H9 (cell line): ENCODE data around the gene GSTM3. TPM values are rescaled to one million over a fixed set of nuclear protein-coding genes. Genes with fewer than 3 reads are reported as not detected.
"Not testable (repeated sequence)": the region's sequence is repeated elsewhere in the genome, so short reads cannot be mapped to it uniquely, and the experiment has no call there.

Experiments used
- DNase-seq: peaks from one replicate; pipeline ENCODE4 v3.0.0-alpha.2; 2017
- H2AFZ ChIP-seq: one replicate; pipeline ENCODE4 v1.6.1; 2013; ENCODE audit warnings: mild to moderate bottlenecking, low read length, control low read depth, moderate library complexity
- H2AK5ac ChIP-seq: 2 replicates; pipeline ENCODE4 v1.6.1; 2013; ENCODE audit warnings: low read length, control low read depth, mixed read lengths; ENCODE audit not compliant: insufficient read length
- H2BK120ac ChIP-seq: one replicate; pipeline ENCODE4 v1.6.1; 2013; ENCODE audit warnings: low read depth, mild to moderate bottlenecking, low read length, control low read depth, inconsistent platforms; ENCODE audit not compliant: poor library complexity, severe bottlenecking
- H2BK12ac ChIP-seq: 2 replicates; pipeline ENCODE4 v1.6.1; 2013; ENCODE audit warnings: low read length, control low read depth, mixed read lengths, low read depth; ENCODE audit not compliant: insufficient read length
- H2BK15ac ChIP-seq: 2 replicates; pipeline ENCODE4 v1.6.1; 2013; ENCODE audit warnings: low read depth, low read length, control low read depth
- H2BK20ac ChIP-seq: one replicate; pipeline ENCODE4 v1.6.1; 2013; ENCODE audit warnings: low read depth, mild to moderate bottlenecking, low read length, control low read depth, inconsistent platforms; ENCODE audit not compliant: poor library complexity, severe bottlenecking
- H2BK5ac ChIP-seq: 2 replicates; pipeline ENCODE4 v1.6.1; 2013; ENCODE audit warnings: low read length, control low read depth, mixed read lengths; ENCODE audit not compliant: insufficient read length
- H3K14ac ChIP-seq: 2 replicates; pipeline ENCODE4 v1.6.1; 2013; ENCODE audit warnings: low read length, control low read depth; ENCODE audit not compliant: insufficient read depth
- H3K18ac ChIP-seq: 2 replicates; pipeline ENCODE4 v1.6.1; 2013; ENCODE audit warnings: low read depth, mild to moderate bottlenecking, mixed read lengths, low read length, control low read depth; ENCODE audit not compliant: insufficient read length
- H3K23ac ChIP-seq: 2 replicates; pipeline ENCODE4 v1.6.1; 2013; ENCODE audit warnings: low read length, control low read depth, mixed read lengths, low read depth; ENCODE audit not compliant: insufficient read length
- H3K23me2 ChIP-seq: 2 replicates; pipeline ENCODE4 v1.6.1; 2013; ENCODE audit warnings: low read depth, mild to moderate bottlenecking, mixed read lengths, low read length, control low read depth; ENCODE audit not compliant: insufficient read length, poor library complexity, severe bottlenecking
- H3K27ac ChIP-seq: 2 replicates; pipeline ENCODE4 v1.5.1; 2013; ENCODE audit warnings: low read length, control low read depth, mixed read lengths, low read depth; ENCODE audit not compliant: insufficient read length
- H3K27me3 ChIP-seq: 2 replicates; pipeline ENCODE4 v1.6.1; 2013; ENCODE audit warnings: low read length, control low read depth, inconsistent platforms; ENCODE audit not compliant: insufficient read depth
- H3K4ac ChIP-seq: 2 replicates; pipeline ENCODE4 v1.6.1; 2013; ENCODE audit warnings: low read depth, mild to moderate bottlenecking, control low read depth, inconsistent platforms, low read length, moderate library complexity
- H3K4me1 ChIP-seq: 2 replicates; pipeline ENCODE4 v1.6.1; 2013; ENCODE audit warnings: low read length, control low read depth, inconsistent platforms; ENCODE audit not compliant: insufficient read depth
- H3K4me2 ChIP-seq: 2 replicates; pipeline ENCODE4 v1.6.1; 2013; ENCODE audit warnings: low read length, control low read depth, mixed read lengths; ENCODE audit not compliant: insufficient read length, insufficient read depth
- H3K56ac ChIP-seq: 2 replicates; pipeline ENCODE4 v1.6.1; 2013; ENCODE audit warnings: low read depth, mild to moderate bottlenecking, mixed read lengths, low read length, control low read depth; ENCODE audit not compliant: insufficient read length
- H3K79me1 ChIP-seq: 2 replicates; pipeline ENCODE4 v1.6.1; 2013; ENCODE audit warnings: low read depth, mild to moderate bottlenecking, moderate library complexity, low read length, control low read depth, inconsistent platforms; ENCODE audit not compliant: insufficient read depth, poor library complexity, severe bottlenecking
- H3K79me2 ChIP-seq: 2 replicates; pipeline ENCODE4 v1.6.1; 2013; ENCODE audit warnings: low read length, control low read depth, inconsistent platforms; ENCODE audit not compliant: insufficient read depth
- H3K9ac ChIP-seq: 2 replicates; pipeline ENCODE4 v1.6.1; 2013; ENCODE audit warnings: low read length, control low read depth, mixed read lengths; ENCODE audit not compliant: insufficient read length; ENCODE audit errors: extremely low read depth
- H3K9me3 ChIP-seq: one replicate; pipeline ENCODE4 v1.6.1; 2013; ENCODE audit warnings: low read depth, low read length, inconsistent platforms; ENCODE audit not compliant: control insufficient read depth
- H3T11ph ChIP-seq: one replicate; pipeline ENCODE4 v1.6.1; 2013; ENCODE audit warnings: mild to moderate bottlenecking, low read length, control low read depth, inconsistent platforms
- H4K20me1 ChIP-seq: one replicate; pipeline ENCODE4 v1.6.1; 2013; ENCODE audit not compliant: control insufficient read depth, insufficient read length, insufficient read depth
- H4K5ac ChIP-seq: 2 replicates; pipeline ENCODE4 v1.6.1; 2013; ENCODE audit warnings: low read depth, mild to moderate bottlenecking, mixed read lengths, low read length, control low read depth; ENCODE audit not compliant: insufficient read length
- H4K8ac ChIP-seq: replicated peaks from 2 replicates; pipeline ENCODE4 v1.6.1; 2013; ENCODE audit warnings: low read length, control low read depth, mixed read lengths, low read depth; ENCODE audit not compliant: insufficient read length
- H4K91ac ChIP-seq: 2 replicates; pipeline ENCODE4 v1.6.1; 2013; ENCODE audit warnings: low read depth, mild to moderate bottlenecking, moderate library complexity, mixed read lengths, low read length, control low read depth; ENCODE audit not compliant: insufficient read length
- H3K27ac Mint-ChIP-seq, 3 experiments: 2 replicates in 2 of 3; 3 replicates in 1 of 3; pipeline ENCODE4 v1.8.0; 2020 to 2021; ENCODE audit warnings: mixed read lengths in 3 of 3, mild to moderate bottlenecking in 1 of 3, moderate library complexity in 1 of 3
- H3K27me3 Mint-ChIP-seq: 2 replicates; pipeline ENCODE4 v1.8.0; 2021; ENCODE audit warnings: low read depth, mild to moderate bottlenecking, moderate library complexity, mixed read lengths
- H3K36me3 Mint-ChIP-seq, 3 experiments: 2 replicates in 2 of 3; 3 replicates in 1 of 3; pipeline ENCODE4 v1.8.0; 2020 to 2021; ENCODE audit warnings: low read depth in 3 of 3, mixed read lengths in 3 of 3; ENCODE audit not compliant: insufficient read depth in 1 of 3
- H3K4me1 Mint-ChIP-seq, 2 experiments: 2 replicates each; pipeline ENCODE4 v1.8.0; 2020; ENCODE audit warnings: mixed read lengths in 2 of 2
- H3K4me3 Mint-ChIP-seq, 2 experiments: 2 replicates in 1 of 2; 3 replicates in 1 of 2; pipeline ENCODE4 v1.8.0; 2020 to 2021; ENCODE audit warnings: mild to moderate bottlenecking in 2 of 2, mixed read lengths in 2 of 2, moderate library complexity in 1 of 2
- H3K9me3 Mint-ChIP-seq, 2 experiments: 2 replicates in 1 of 2; 3 replicates in 1 of 2; pipeline ENCODE4 v1.8.0; 2020; ENCODE audit warnings: mild to moderate bottlenecking in 2 of 2, mixed read lengths in 2 of 2, moderate library complexity in 1 of 2
- CTCF ChIP-seq: fragments of 200-600 bp; sonication (generic); conservative IDR thresholded peaks from 3 replicates; pipeline ENCODE4 v1.8.0; 2021; ENCODE audit warnings: antibody characterized with exemption, mild to moderate bottlenecking
- WGBS: extraction: QIAGEN DNeasy Blood & Tissue Kit; methylation state at CpG from one replicate; pipeline ENCODE4 v1.1.7; 2013; ENCODE audit warnings: missing lambda C conversion rate, low lambda C conversion rate, mixed read lengths; ENCODE audit not compliant: insufficient read length; ENCODE audit errors: extremely low coverage; 5-methylcytosine and 5-hydroxymethylcytosine counted together
- total RNA-seq: library from RNA; stranded (reverse); gene quantifications from 2 replicates; pipeline ENCODE4 v1.2.1, GENCODE V29; 2021

The GSTM3 gene
- total RNA-seq, 1 experiment from 2014 or later: 3.5 TPM

GRCh38 chr1:109704173-109704572, 36.7 kb downstream of the GSTM3 start:
- Histone ChIP-seq H3K27ac (no peak overlapping the region), H2BK20ac (no peak overlapping the region), H2AFZ (no peak overlapping the region), H3T11ph (no peak overlapping the region), H2BK15ac (no peak overlapping the region), H3K9me3 (no peaks in the 10 kb centered on the region), H4K91ac (no peak overlapping the region), H4K8ac (no peak overlapping the region), H2BK12ac (no peak overlapping the region), H3K4me2 (no peak overlapping the region), H3K4ac (no peak overlapping the region), H3K56ac (no peak overlapping the region), H3K79me2 (no peaks in the 10 kb centered on the region), H3K9ac (no peak overlapping the region), H2BK120ac (no peak overlapping the region), H3K23ac (no peak overlapping the region), H3K79me1 (no peaks in the 10 kb centered on the region), H2BK5ac (no peak overlapping the region), H3K4me1 (no peaks in the 10 kb centered on the region), H4K20me1 (no peaks in the 10 kb centered on the region), H3K23me2 (no peaks in the 10 kb centered on the region), H3K27me3 (no peaks in the 10 kb centered on the region), H3K14ac (no peak overlapping the region), H2AK5ac (no peak overlapping the region), H3K18ac (no peak overlapping the region), H4K5ac (no peak overlapping the region)
- peaks cover 19 to 32% of the 10 kb centered on the region in 2 experiments for H3K9me3 Mint-ChIP-seq
- peak; percentile 43; the same call in 2 of the 3 replicates for TF ChIP-seq CTCF
- peaks cover 0 to 3% of the 10 kb centered on the region in 2 experiments; a peak in 2 of 4 replicates for H3K4me1 Mint-ChIP-seq
- H3K27ac Mint-ChIP-seq: no peak overlapping the region
- H3K4me3 Mint-ChIP-seq: no peak overlapping the region
- DNase-seq: no peak
- no CpG with 5 or more reads among the region's 8 CpGs for WGBS
- peaks cover 13% of the 10 kb centered on the region for H3K27me3 Mint-ChIP-seq
- peaks cover 7 to 21% (median 9%) of the 10 kb centered on the region in 3 experiments; a peak in 6 of 7 replicates for H3K36me3 Mint-ChIP-seq

- not testable (repeated sequence) for H3K27ac Mint-ChIP-seq, H3K27me3 ChIP-seq, H3K9ac ChIP-seq, H4K8ac ChIP-seq, DNase-seq, H3K14ac ChIP-seq, H3K4me3 Mint-ChIP-seq, H3K4ac ChIP-seq, H2BK120ac ChIP-seq, H3K4me1 Mint-ChIP-seq, H3K4me2 ChIP-seq, H3K4me1 ChIP-seq, H3K18ac ChIP-seq, H2BK20ac ChIP-seq, H2AFZ ChIP-seq, H2BK5ac ChIP-seq, H4K20me1 ChIP-seq, H4K91ac ChIP-seq, H3K27ac ChIP-seq, H3K56ac ChIP-seq, H2BK12ac ChIP-seq, H3K23me2 ChIP-seq, H3T11ph ChIP-seq, H3K36me3 Mint-ChIP-seq, H3K79me1 ChIP-seq, H4K5ac ChIP-seq, H3K23ac ChIP-seq, H2BK15ac ChIP-seq, H3K27me3 Mint-ChIP-seq, H3K9me3 ChIP-seq, H3K79me2 ChIP-seq, H2AK5ac ChIP-seq
- peaks cover 10 to 20% of the 10 kb centered on the region in 2 experiments for H3K9me3 Mint-ChIP-seq
- WGBS: no CpG with 5 or more reads among the region's 3 CpGs
Measured at GRCh38 chr1:109702940-109703339, 37.9 kb downstream of the GSTM3 start.
